OCI-LY7 (cell line): ENCODE results near the gene TOMM5. TPM values are rescaled to one million over a fixed set of nuclear protein-coding genes. Genes with fewer than 3 reads are reported as not detected.

Experiments
- BruUV-seq: library from RNA; stranded (reverse); fragments of 400-500 nt; replicated peaks from 2 replicates; lab custom pipeline; 2021; lab: Mats Ljungman, UMichigan
- CTCF ChIA-PET: fragments of 300-600 bp; sonication (Branson Sonifier 250); formaldehyde crosslinking; loops from one replicate; lab custom pipeline; 2022; ENCODE audit warnings: antibody characterized with exemption; ENCODE audit not compliant: unreplicated experiment; lab: Charles Lee
- POLR2A ChIA-PET: fragments of 300-600 bp; sonication (Branson Sonifier 250); formaldehyde crosslinking; loops from one replicate; lab custom pipeline; 2022; ENCODE audit warnings: antibody characterized with exemption; lab: Charles Lee
- DNase-seq: peaks from one replicate; pipeline ENCODE4 v3.0.0-alpha.2; 2015; ENCODE audit warnings: low spot score
- H2AFZ ChIP-seq: fragments of 200-600 bp; sonication (generic), shearing (Covaris generic); 2 replicates; pipeline ENCODE4 v1.6.1; 2014; ENCODE audit warnings: mild to moderate bottlenecking, antibody characterized with exemption, low read length, moderate library complexity
- H3K27ac ChIP-seq: fragments of 200-600 bp; sonication (generic); 2 replicates; pipeline ENCODE4 v1.5.1; 2014; ENCODE audit warnings: mixed run types, low read depth, mild to moderate bottlenecking, moderate library complexity, low read length, inconsistent platforms; ENCODE audit not compliant: poor library complexity, severe bottlenecking
- H3K36me3 ChIP-seq: fragments of 200-600 bp; sonication (generic); 2 replicates; pipeline ENCODE4 v1.6.1; 2014; ENCODE audit warnings: mild to moderate bottlenecking, antibody characterized with exemption, low read length, moderate library complexity, mixed read lengths; ENCODE audit not compliant: insufficient read depth
- H3K4me1 ChIP-seq: fragments of 200-600 bp; sonication (generic); 2 replicates; pipeline ENCODE4 v1.5.1; 2014; ENCODE audit warnings: mild to moderate bottlenecking, low read length; ENCODE audit not compliant: insufficient read depth, poor library complexity, severe bottlenecking
- H3K4me2 ChIP-seq: fragments of 200-600 bp; sonication (generic); 2 replicates; pipeline ENCODE4 v1.6.1; 2014; ENCODE audit warnings: mild to moderate bottlenecking, low read length
- H3K4me3 ChIP-seq: fragments of 200-600 bp; sonication (generic); 2 replicates; pipeline ENCODE4 v1.5.1; 2014; ENCODE audit warnings: mild to moderate bottlenecking, low read depth, low read length; ENCODE audit not compliant: poor library complexity, severe bottlenecking
- H3K79me2 ChIP-seq: fragments of 200-600 bp; sonication (generic); 2 replicates; pipeline ENCODE4 v1.6.1; 2016; ENCODE audit warnings: low read depth, mild to moderate bottlenecking, low read length, moderate library complexity, mixed read lengths; ENCODE audit not compliant: insufficient read depth
- H3K9me2 ChIP-seq: fragments of 200-600 bp; sonication (generic); 2 replicates; pipeline ENCODE4 v1.6.1; 2016; ENCODE audit warnings: mild to moderate bottlenecking, low read length, mixed read lengths; ENCODE audit not compliant: insufficient read depth
- H3K9me3 ChIP-seq: fragments of 200-600 bp; sonication (generic); 2 replicates; pipeline ENCODE4 v1.6.1; 2014; ENCODE audit warnings: mild to moderate bottlenecking, mixed run types, low read length, mixed read lengths
- H4K20me1 ChIP-seq: fragments of 200-600 bp; sonication (generic); 2 replicates; pipeline ENCODE4 v1.6.1; 2014; ENCODE audit warnings: mild to moderate bottlenecking, antibody characterized with exemption, low read length, moderate library complexity, mixed read lengths; ENCODE audit not compliant: insufficient read depth
- CTCF ChIP-seq: fragments of 200-600 bp; sonication (generic); conservative IDR thresholded peaks from 2 replicates; pipeline ENCODE4 v1.5.1; 2014; ENCODE audit warnings: mild to moderate bottlenecking, antibody characterized with exemption, low read length, moderate library complexity, mixed read lengths
- EZH2phosphoT487 ChIP-seq: fragments of 200-600 bp; sonication (generic); IDR thresholded peaks from 2 replicates; pipeline ENCODE4 v1.6.1; 2018; ENCODE audit warnings: low read depth, borderline replicate concordance, mild to moderate bottlenecking, mixed run types, antibody characterized with exemption, low read length, moderate library complexity, mixed read lengths
- intact Hi-C: fragments of 100-400 bp; cut with micrococcal nuclease; formaldehyde crosslinking; loops from one replicate; pipeline ENCODE4 v1.10.0; 2022; ENCODE audit not compliant: unreplicated experiment
- total RNA-seq, 2 experiments: library from RNA; depleted of rRNA in 1 of 2; stranded (reverse); fragments of >200 nt in 1 of 2; shearing (Covaris generic) in 1 of 2; gene quantifications; 2 replicates each; pipeline ENCODE4 v1.2.3, GENCODE V29; 2014 to 2022

The TOMM5 gene
- total RNA-seq, 2 experiments from 2014 or later = 132 to 215 TPM

GRCh38 chr9:37555786-37556185 is 36.6 kb downstream of the TOMM5 start:
- DNase-seq = no peak
- CTCF ChIA-PET = no interaction called here
- BruUV-seq = no TSS peak
- TF ChIP-seq CTCF (no peak), EZH2phosphoT487 (no peak)
- Histone ChIP-seq H3K79me2 (no peaks in the 10 kb centered on the region), H3K27ac (no peak overlapping the region), H4K20me1 (no peaks in the 10 kb centered on the region), H3K4me3 (no peak overlapping the region), H2AFZ (no peak overlapping the region), H3K4me2 (no peak overlapping the region), H3K36me3 (peaks cover 6% of the 10 kb centered on the region), H3K9me3 (no peaks in the 10 kb centered on the region), H3K9me2 (no peaks in the 10 kb centered on the region), H3K4me1 (no peaks in the 10 kb centered on the region)
- POLR2A ChIA-PET = interaction anchor here (1.0 kb wide), 1 partner anchor 13 kb away, joined by 6 read pairs; no protein-coding TSS in a partner anchor
- intact Hi-C loops = no loop called here

GRCh38 chr9:37554318-37554717 is 38.1 kb downstream of the TOMM5 start:
- no peaks in the 10 kb centered on the region for H3K79me2 ChIP-seq
- no peaks in the 10 kb centered on the region for H3K4me1 ChIP-seq
- no TSS peak for BruUV-seq
- H2AFZ ChIP-seq = no peak overlapping the region
- TF ChIP-seq CTCF (no peak), EZH2phosphoT487 (no peak)
- DNase-seq = no peak
- no peaks in the 10 kb centered on the region for H3K9me3 ChIP-seq
- no peak overlapping the region for H3K4me3 ChIP-seq
- peaks cover 2% of the 10 kb centered on the region; the same call in 1 of the 2 replicates for H3K36me3 ChIP-seq
- H3K4me2 ChIP-seq = no peak overlapping the region
- H4K20me1 ChIP-seq = no peaks in the 10 kb centered on the region; the same call in 1 of the 2 replicates
- ChIA-PET POLR2A (no interaction called here), CTCF (no interaction called here)
- H3K27ac ChIP-seq = no peak overlapping the region
- no peaks in the 10 kb centered on the region for H3K9me2 ChIP-seq
- intact Hi-C loops = no loop called here

GRCh38 chr9:37551888-37552287 is 40.5 kb downstream of the TOMM5 start:
- no peak for TF ChIP-seq CTCF
- no peak for TF ChIP-seq EZH2phosphoT487
- H3K79me2 ChIP-seq = no peaks in the 10 kb centered on the region
- H3K4me1 ChIP-seq = no peaks in the 10 kb centered on the region
- no peak overlapping the region for H3K27ac ChIP-seq
- CTCF ChIA-PET = no interaction called here
- H4K20me1 ChIP-seq = no peaks in the 10 kb centered on the region; the same call in 1 of the 2 replicates
- H3K4me2 ChIP-seq = no peak overlapping the region
- BruUV-seq = no TSS peak
- no peaks in the 10 kb centered on the region for H3K36me3 ChIP-seq
- H3K9me2 ChIP-seq = no peaks in the 10 kb centered on the region
- no peak overlapping the region for H2AFZ ChIP-seq
- no peak for DNase-seq
- H3K4me3 ChIP-seq = no peak overlapping the region
- no peaks in the 10 kb centered on the region for H3K9me3 ChIP-seq
- POLR2A ChIA-PET = no interaction called here
- intact Hi-C loops = no loop called here
